Uterus (tissue), 4 donors: ENCODE measurements around the gene OBP2A. TPM values are rescaled to one million over a fixed set of nuclear protein-coding genes. Genes with fewer than 3 reads are reported as not detected.
"Not testable (repeated sequence)": the region's sequence is repeated elsewhere in the genome, so short reads cannot be mapped to it uniquely, and the experiment has no call there.

Experiments
- DNase-seq, 2 donors: peaks; one replicate each; pipeline ENCODE4 v3.0.0-alpha.2; 2019 to 2020
- H3K27ac ChIP-seq, 2 donors: fragments of 200-600 bp; sonication (generic); 1 replicate in 1 of 2; 2 replicates in 1 of 2; pipeline ENCODE4 v1.5.1; 2016 to 2018
- H3K27me3 ChIP-seq, 2 donors: fragments of 200-600 bp; sonication (generic); one replicate each; pipeline ENCODE4 v1.5.1; 2018 to 2019; ENCODE audit warnings: control low read depth in 1 of 2
- H3K36me3 ChIP-seq, 2 donors: fragments of 200-600 bp; sonication (generic); one replicate each; pipeline ENCODE4 v1.5.1; 2019; ENCODE audit warnings: control low read depth in 1 of 2
- H3K4me1 ChIP-seq, 2 donors: fragments of 200-600 bp; sonication (generic); one replicate each; pipeline ENCODE4 v1.5.1; 2018 to 2019; ENCODE audit warnings: control low read depth in 1 of 2
- H3K4me3 ChIP-seq, 2 donors: fragments of 200-600 bp; sonication (generic); 1 replicate in 1 of 2; 2 replicates in 1 of 2; pipeline ENCODE4 v1.5.1; 2018 to 2019; ENCODE audit warnings: mild to moderate bottlenecking in 1 of 2
- H3K9me3 ChIP-seq, 2 donors: fragments of 200-600 bp; sonication (generic); one replicate each; pipeline ENCODE4 v1.5.1; 2019; ENCODE audit warnings: control low read depth in 1 of 2
- CTCF ChIP-seq, 4 experiments: fragments of 200-600 bp in 2 of 4; fragments of 450-650 bp in 2 of 4; sonication (generic) in 2 of 4; IDR thresholded peaks; one replicate each; pipeline ENCODE4 v1.5.1; 2016 to 2019; ENCODE audit warnings: antibody characterized with exemption in 4 of 4, mild to moderate bottlenecking in 2 of 4, moderate library complexity in 1 of 4
- POLR2A ChIP-seq, 2 donors: fragments of 450-650 bp; IDR thresholded peaks; one replicate each; pipeline ENCODE4 v1.6.1; 2016; ENCODE audit warnings: antibody characterized with exemption in 2 of 2, mild to moderate bottlenecking in 1 of 2, moderate library complexity in 1 of 2
- intact Hi-C: fragments of 100-400 bp; cut with DNase I; formaldehyde crosslinking; loops from one replicate; pipeline ENCODE4 v1.15.1; 2023; ENCODE audit warnings: low total_unique reads
- total RNA-seq, 4 donors: library from RNA; depleted of rRNA in 3 of 4; stranded (reverse); fragments of >200 nt in 3 of 4; gene quantifications; one replicate each; pipeline versions ENCODE4 v1.1.0 to v1.2.4, GENCODE V29; 2014 to 2023
- donor health status: DM: yes; HTN: yes; CAD: no.

OBP2A gene
- total RNA-seq, 4 donors from 2014 or later, result not detected

GRCh38 chr9:135533113-135533512, 12.8 kb upstream of the OBP2A start:
- DNase-seq, result no peak
- no peak overlapping the region for H3K27ac ChIP-seq
- H3K36me3 ChIP-seq, result no peaks in the 10 kb centered on the region
- no peak overlapping the region for H3K4me3 ChIP-seq
- H3K4me1 ChIP-seq, result no peaks in the 10 kb centered on the region
- no peak for TF ChIP-seq POLR2A (IDR thresholded peaks at IDR 0.05)
- no peak for TF ChIP-seq CTCF (IDR thresholded peaks at IDR 0.05)
- no peaks in the 10 kb centered on the region for H3K27me3 ChIP-seq
- intact Hi-C loops, result no loop called here
- H3K9me3 ChIP-seq, result no peaks in the 10 kb centered on the region

GRCh38 chr9:135533674-135534073, 12.3 kb upstream of the OBP2A start:
- H3K4me1 ChIP-seq, result no peaks in the 10 kb centered on the region
- no peak for DNase-seq
- no peaks in the 10 kb centered on the region for H3K36me3 ChIP-seq
- H3K27me3 ChIP-seq, result no peaks in the 10 kb centered on the region
- intact Hi-C loops, result no loop called here
- H3K4me3 ChIP-seq, result no peak overlapping the region
- TF ChIP-seq POLR2A (IDR thresholded peaks at IDR 0.05), result no peak
- no peak for TF ChIP-seq CTCF (IDR thresholded peaks at IDR 0.05)
- no peaks in the 10 kb centered on the region for H3K9me3 ChIP-seq
- no peak overlapping the region for H3K27ac ChIP-seq

- H3K27me3 ChIP-seq, H3K4me3 ChIP-seq, H3K36me3 ChIP-seq, H3K9me3 ChIP-seq, H3K4me1 ChIP-seq, intact Hi-C loops, H3K27ac ChIP-seq, DNase-seq: not testable (repeated sequence)
These were observed 11.7 kb upstream of the OBP2A start for GRCh38 chr9:135534192-135534711.

- H3K4me1 ChIP-seq, H3K27me3 ChIP-seq, H3K36me3 ChIP-seq, DNase-seq, H3K4me3 ChIP-seq, H3K9me3 ChIP-seq, intact Hi-C loops, H3K27ac ChIP-seq: not testable (repeated sequence)
These were observed 11.1 kb upstream of the OBP2A start for GRCh38 chr9:135534826-135535225.

- H3K9me3 ChIP-seq, intact Hi-C loops, H3K4me1 ChIP-seq, H3K27ac ChIP-seq, H3K4me3 ChIP-seq, H3K36me3 ChIP-seq, H3K27me3 ChIP-seq, DNase-seq: not testable (repeated sequence)
These were observed 10.3 kb upstream of the OBP2A start for GRCh38 chr9:135535631-135536030.

GRCh38 chr9:135536216-135536615, 9.7 kb upstream of the OBP2A start:
- Histone ChIP-seq H3K36me3 (no peaks in the 10 kb centered on the region), H3K27ac (no peak overlapping the region), H3K4me3 (no peak overlapping the region), H3K27me3 (no peaks in the 10 kb centered on the region), H3K9me3 (no peaks in the 10 kb centered on the region), H3K4me1 (no peaks in the 10 kb centered on the region)
- no peak for DNase-seq
- intact Hi-C loops, result no loop called here
- TF ChIP-seq CTCF (IDR thresholded peaks at IDR 0.05), result no peak
- no peak for TF ChIP-seq POLR2A (IDR thresholded peaks at IDR 0.05)

- H3K27me3 ChIP-seq, H3K4me1 ChIP-seq, intact Hi-C loops, H3K4me3 ChIP-seq, DNase-seq, H3K9me3 ChIP-seq, H3K36me3 ChIP-seq, H3K27ac ChIP-seq: not testable (repeated sequence)
These were observed 2.5 kb upstream of the OBP2A start for GRCh38 chr9:135543262-135543894.
